GM18858 (cell line): ENCODE results near the gene TMSB15C.
"Not testable (repeated sequence)": the region's sequence is repeated elsewhere in the genome, so short reads cannot be mapped to it uniquely, and the experiment has no call there.

Source experiments
- ATAC-seq: cut with Tn5 transposase; IDR thresholded peaks from one replicate; pipeline ENCODE4 v1.9.1; 2021; ENCODE audit not compliant: unreplicated experiment

The TMSB15C gene

GRCh38 chrX:104075778-104076445 lies at the start of gene TMSB15C:
Gene TMSB15C, minus strand, starts transcription at chrX:104076236.
- peak; percentile 90 for ATAC-seq

- ATAC-seq, result no peak
Observed at GRCh38 chrX:104122829-104123228, 46.8 kb upstream of the TMSB15C start.

GRCh38 chrX:104118765-104119164 lies 42.7 kb upstream of the TMSB15C start:
- no peak for ATAC-seq

- ATAC-seq, result no peak
Observed at GRCh38 chrX:104117759-104118158, 41.7 kb upstream of the TMSB15C start.

- ATAC-seq, result no peak
Observed at GRCh38 chrX:104113222-104113965, 37.4 kb upstream of the TMSB15C start.

GRCh38 chrX:104112326-104112951 lies 36.4 kb upstream of the TMSB15C start, which contains the start of gene ZCCHC18:
Gene ZCCHC18, plus strand, starts transcription at chrX:104112523. Its CDS starts 1,589 bp downstream, at chrX:104114112.
- ATAC-seq, result peak; percentile 62

- peak; percentile 51 for ATAC-seq
Observed at GRCh38 chrX:104110491-104111240, 34.6 kb upstream of the TMSB15C start.

- no peak for ATAC-seq
Observed at GRCh38 chrX:104108955-104109354, 32.9 kb upstream of the TMSB15C start.

GRCh38 chrX:104105330-104106262 lies 29.6 kb upstream of the TMSB15C start:
- ATAC-seq, result no peak

GRCh38 chrX:104104676-104105075 lies 28.6 kb upstream of the TMSB15C start:
- ATAC-seq, result no peak

- no peak for ATAC-seq
Observed at GRCh38 chrX:104098919-104099318, 22.9 kb upstream of the TMSB15C start.

- ATAC-seq, result peak; percentile 82
Observed at GRCh38 chrX:104098151-104098808, 22.2 kb upstream of the TMSB15C start.

- no peak for ATAC-seq
Observed at GRCh38 chrX:104085919-104086318, 9.9 kb upstream of the TMSB15C start.

- no peak for ATAC-seq
Observed at GRCh38 chrX:104085477-104085876, 9.4 kb upstream of the TMSB15C start.

GRCh38 chrX:104084534-104085277 lies 8.7 kb upstream of the TMSB15C start:
- no peak for ATAC-seq

GRCh38 chrX:104084063-104084462 lies 8.0 kb upstream of the TMSB15C start:
- ATAC-seq, result no peak

- not testable (repeated sequence) for ATAC-seq
Observed at GRCh38 chrX:104077854-104078253, 1.8 kb upstream of the TMSB15C start.

GRCh38 chrX:104062636-104063035 lies 13.4 kb downstream of the TMSB15C start:
- ATAC-seq, result not testable (repeated sequence)

- ATAC-seq, result not testable (repeated sequence)
Observed at GRCh38 chrX:104054956-104055355, 21.1 kb downstream of the TMSB15C start.
